HG02885 (cell line): Measurements from ENCODE around the gene GON7.
"Not testable (repeated sequence)": the region's sequence is repeated elsewhere in the genome, so short reads cannot be mapped to it uniquely, and the experiment has no call there.

Experiments
- ATAC-seq: cut with Tn5 transposase; IDR thresholded peaks from one replicate; pipeline ENCODE4 v1.9.1; 2021; ENCODE audit warnings: mild to moderate bottlenecking; ENCODE audit not compliant: unreplicated experiment, poor library complexity

The GON7 gene

GRCh38 chr14:93206793-93207467, at the start of gene GON7, which contains the start of gene UBR7:
TSS of gene GON7 (minus strand) at chr14:93207065. CDS start at chr14:93207037, 28 bp downstream.
TSS of gene UBR7 (plus strand) at chr14:93207256. CDS start at chr14:93207292, 36 bp downstream.
- ATAC-seq: peak; percentile 86

GRCh38 chr14:93249128-93249831, 42.4 kb upstream of the GON7 start:
- ATAC-seq: no peak

- no peak for ATAC-seq
Observed at GRCh38 chr14:93246534-93246933, 39.7 kb upstream of the GON7 start.

- ATAC-seq: no peak
Observed at GRCh38 chr14:93245764-93246420, 39.0 kb upstream of the GON7 start.

- no peak for ATAC-seq
Observed at GRCh38 chr14:93240678-93241000, 33.8 kb upstream of the GON7 start.

GRCh38 chr14:93239869-93240677, 33.2 kb upstream of the GON7 start:
- ATAC-seq: no peak

- ATAC-seq: no peak
Observed at GRCh38 chr14:93234798-93235197, 27.9 kb upstream of the GON7 start.

GRCh38 chr14:93233078-93233477, 26.2 kb upstream of the GON7 start:
- not testable (repeated sequence) for ATAC-seq

GRCh38 chr14:93232159-93232558, 25.3 kb upstream of the GON7 start:
- ATAC-seq: no peak

- no peak for ATAC-seq
Observed at GRCh38 chr14:93231129-93231979, 24.5 kb upstream of the GON7 start.

- no peak for ATAC-seq
Observed at GRCh38 chr14:93230539-93230938, 23.7 kb upstream of the GON7 start.

- ATAC-seq: no peak
Observed at GRCh38 chr14:93228550-93228949, 21.7 kb upstream of the GON7 start.

- no peak for ATAC-seq
Observed at GRCh38 chr14:93223565-93223964, 16.7 kb upstream of the GON7 start.

GRCh38 chr14:93220509-93220908, 13.6 kb upstream of the GON7 start:
- ATAC-seq: no peak

- ATAC-seq: peak; percentile 78
Observed at GRCh38 chr14:93219103-93219726, 12.3 kb upstream of the GON7 start.

GRCh38 chr14:93214598-93214997, 7.7 kb upstream of the GON7 start:
- ATAC-seq: no peak

GRCh38 chr14:93212432-93212831, 5.6 kb upstream of the GON7 start:
- ATAC-seq: peak; percentile 67

- ATAC-seq: peak; percentile 47
Observed at GRCh38 chr14:93207468-93208308, 823 bp upstream of the GON7 start.
